ENCODE measurements around the gene TMEM222.

GRCh38 chr1:27314169-27314568 lies 7.8 kb upstream of the TMEM222 start:
- TF ChIP-seq GATA2 (IDR thresholded peaks at IDR 0.05; ENCODE audit: low read depth, low read length) = no peak
- no peak for TF ChIP-seq GATA3 (IDR thresholded peaks at IDR 0.05; ENCODE audit: low read depth, low read length)
